ENCODE data around the gene RXFP1. TPM values are rescaled to one million over a fixed set of nuclear protein-coding genes. Genes with fewer than 3 reads are reported as not detected.

The RXFP1 gene
- total and polyA plus RNA-seq, 12 donors = 0.78 to 15.3 (median 6.7) TPM

- Histone ChIP-seq H3K4me3 (no peak overlapping the region), H3K27me3 (no peaks in the 10 kb centered on the region), H3K9me3 (replicated peaks in 1 of 3) (no peaks in the 10 kb centered on the region), H3K27ac (no peak overlapping the region), H3K4me1 (replicated peaks in 1 of 2) (no peaks in the 10 kb centered on the region), H3K36me3 (replicated peaks in 1 of 2) (peaks cover 0 to 13% of the 10 kb centered on the region in 2 donors)
- DNase-seq = no peak
- 77 to 88% (median 81%) methylated on average over 1 of the region's 1 CpG for WGBS, 4 donors
- intact Hi-C loops (cut with DNase I) = no loop called here
- TF ChIP-seq CTCF (IDR thresholded peaks at IDR 0.05) (no peak), POLR2A (IDR thresholded peaks at IDR 0.05) (no peak)
Observed at GRCh38 chr4:158688813-158689212, 167.1 kb downstream of the RXFP1 start.

Small RNA genes lying within 50 kb of the gene (small RNA-seq; reads per million reads assigned to genes)
- gene RF00012 = 0 reads per million in 2 donors

Other genes with a start within 250 kb of the RXFP1 start
- 10 to 100 TPM in 1 of 9 donors, 1 to 10 TPM in 8; 2.4 to 10.3 (median 3.7) TPM for gene C4orf46, start 150.0 kb downstream of the RXFP1 start, total RNA-seq
- 1 to 10 TPM; 1.6 to 7.1 (median 2.3) TPM for gene C4orf46, start 150.0 kb downstream of the RXFP1 start, polyA plus RNA-seq
- gene ETFDH, start 150.4 kb downstream of the RXFP1 start, total RNA-seq = 100 to 1,000 TPM in 1 of 9 donors, 10 to 100 TPM in 8; 54.9 to 132 (median 86.6) TPM
- gene ETFDH, start 150.4 kb downstream of the RXFP1 start, polyA plus RNA-seq = 100 to 1,000 TPM in 1 of 3 donors, 10 to 100 TPM in 2; 22.7 to 166 (median 41.2) TPM
- gene PPID, start 201.5 kb downstream of the RXFP1 start, total RNA-seq = 10 to 100 TPM; 12.3 to 34.7 (median 21.1) TPM
- 10 to 100 TPM; 16.8 to 95.6 (median 18.9) TPM for gene PPID, start 201.5 kb downstream of the RXFP1 start, polyA plus RNA-seq
- gene FNIP2, start 247.1 kb downstream of the RXFP1 start, total RNA-seq = 10 to 100 TPM; 20.3 to 39.4 (median 32.7) TPM
- gene FNIP2, start 247.1 kb downstream of the RXFP1 start, polyA plus RNA-seq = 10 to 100 TPM in 2 of 3 donors, 1 to 10 TPM in 1; 3.5 to 13.1 (median 12.4) TPM

All from adrenal gland (tissue), 12 donors.